Activated CD4-positive, alpha-beta T cell treated with anti-CD3 and anti-CD28 coated beads, Interleukin-2, amount 50 U/mL, for 48 hours (primary cell): Measurements from ENCODE around the gene TMEM72.

Experiments
- DNase-seq, 2 experiments: peaks; one replicate each; pipeline ENCODE4 v3.0.0-alpha.2; 2020

TMEM72 gene

GRCh38 chr10:44935201-44935965 lies 24.2 kb downstream of the TMEM72 start:
- DNase-seq: no peak

- DNase-seq: no peak
These were observed 24.8 kb downstream of the TMEM72 start for GRCh38 chr10:44935966-44936295.

DNA sequence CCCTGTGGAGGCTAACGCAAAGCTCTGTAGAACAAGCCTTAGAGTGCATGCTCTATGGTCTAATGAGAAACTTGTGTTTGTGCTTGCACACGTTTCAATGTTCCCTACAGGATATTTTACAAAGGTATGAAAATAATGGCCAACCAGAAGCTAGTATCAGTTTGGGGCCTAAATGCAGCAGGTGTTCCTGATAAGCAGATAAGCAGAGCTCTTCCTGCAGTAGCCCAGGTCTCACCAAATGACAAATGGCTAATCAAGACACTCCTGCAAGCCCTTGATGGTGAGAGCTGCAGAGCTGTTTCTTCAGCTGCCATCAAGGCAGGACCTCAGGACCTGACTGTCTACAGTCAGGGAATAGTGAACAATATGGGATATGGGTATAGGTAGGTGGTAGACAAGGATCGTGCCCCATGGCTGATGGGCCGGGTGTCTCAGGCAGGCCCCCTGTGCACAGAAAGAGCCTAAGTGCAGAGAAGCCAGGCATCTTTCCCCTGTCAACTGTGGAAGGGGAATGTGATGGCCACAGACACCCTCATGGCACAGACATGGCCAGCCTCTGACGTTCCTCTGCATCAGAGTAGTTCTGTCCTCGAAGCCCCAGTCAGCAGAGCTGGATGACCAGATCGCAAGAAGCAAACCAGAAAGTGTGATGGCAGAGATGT lies 25.3 kb downstream of the TMEM72 start:
- no peak for DNase-seq

GRCh38 chr10:44937196-44938005 lies 26.3 kb downstream of the TMEM72 start:
- no peak for DNase-seq

GRCh38 chr10:44938956-44939355 lies 27.8 kb downstream of the TMEM72 start:
- DNase-seq: no peak

GRCh38 chr10:44939691-44940401 lies 28.7 kb downstream of the TMEM72 start:
- DNase-seq: no peak

GRCh38 chr10:44944354-44944753 lies 33.2 kb downstream of the TMEM72 start:
- DNase-seq: no peak

DNA sequence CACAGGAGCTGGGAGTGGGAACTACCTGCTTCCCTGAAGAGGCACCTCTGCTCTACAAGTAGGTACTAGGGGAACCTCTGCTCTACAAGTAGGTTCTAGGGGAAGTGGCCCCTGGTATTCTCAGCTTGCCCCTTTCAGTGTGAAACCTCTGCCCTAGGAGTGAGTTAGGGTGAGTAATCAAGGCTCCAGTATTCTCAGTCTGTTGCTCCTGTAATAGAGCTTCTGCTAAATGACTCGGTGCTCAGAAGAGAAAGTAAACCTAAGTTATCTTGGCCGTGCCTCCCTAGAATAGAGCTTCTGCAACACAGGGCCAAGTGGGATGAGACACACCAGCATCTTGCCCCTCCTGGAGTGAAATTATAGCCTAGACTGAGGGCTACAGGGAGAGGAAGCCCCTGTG lies 35.1 kb downstream of the TMEM72 start:
- DNase-seq: no peak

DNA sequence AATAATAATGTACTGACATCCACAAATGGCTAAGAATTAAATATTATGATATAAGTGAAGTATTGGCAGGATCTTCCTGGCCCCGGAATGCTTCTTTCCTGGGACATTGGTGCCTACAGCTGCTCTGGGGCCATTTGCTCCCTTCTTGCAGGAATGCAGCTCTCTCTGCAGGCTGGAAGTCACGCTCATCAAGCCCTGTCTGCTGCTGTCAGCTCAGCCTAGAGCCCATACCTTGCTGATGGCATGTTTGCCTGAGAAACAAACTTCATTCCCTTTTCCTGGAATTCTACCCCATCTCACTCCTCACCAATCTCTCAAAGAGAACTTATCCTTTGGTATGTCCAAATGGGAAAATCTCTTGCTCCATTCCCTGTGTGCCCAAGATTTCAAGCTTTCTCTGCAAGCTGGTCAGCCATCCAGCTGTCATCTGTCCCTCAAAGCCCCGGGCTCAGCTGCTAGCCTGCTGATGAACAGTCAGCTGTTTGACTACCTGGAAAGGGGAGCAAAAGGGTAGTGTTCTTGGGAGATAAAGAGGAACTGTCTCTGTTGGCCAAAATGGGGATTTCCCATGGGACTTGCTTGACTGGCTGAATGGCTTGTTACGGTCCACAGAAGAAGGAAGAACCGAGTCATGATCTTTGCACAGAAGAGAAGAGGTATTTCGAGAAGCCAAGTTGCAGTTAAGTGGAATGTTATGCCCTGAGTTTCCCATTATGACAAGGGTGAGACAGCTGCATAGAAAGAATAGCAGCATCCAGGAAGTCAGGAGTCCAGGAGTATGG lies 36.4 kb downstream of the TMEM72 start:
- DNase-seq: no peak

DNA sequence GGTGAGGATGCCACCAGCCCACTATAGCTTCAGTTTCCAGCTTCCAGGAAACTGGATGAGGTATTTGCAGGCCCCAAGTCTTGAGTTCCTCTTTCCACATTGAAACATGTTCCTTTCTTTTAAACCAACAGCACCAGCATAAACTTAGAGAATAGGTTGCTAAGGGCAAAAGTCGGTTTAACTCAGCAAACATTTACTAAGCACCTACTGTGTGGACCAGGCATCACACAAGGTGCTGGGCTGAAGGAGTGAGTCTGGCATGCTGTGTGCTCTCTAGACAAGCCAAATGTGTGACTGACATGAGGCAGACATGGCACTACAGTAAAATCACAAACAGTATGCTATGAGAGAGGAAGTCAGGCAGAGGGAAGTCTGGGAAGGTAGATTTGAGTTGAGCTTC lies 37.5 kb downstream of the TMEM72 start:
- no peak for DNase-seq

DNA sequence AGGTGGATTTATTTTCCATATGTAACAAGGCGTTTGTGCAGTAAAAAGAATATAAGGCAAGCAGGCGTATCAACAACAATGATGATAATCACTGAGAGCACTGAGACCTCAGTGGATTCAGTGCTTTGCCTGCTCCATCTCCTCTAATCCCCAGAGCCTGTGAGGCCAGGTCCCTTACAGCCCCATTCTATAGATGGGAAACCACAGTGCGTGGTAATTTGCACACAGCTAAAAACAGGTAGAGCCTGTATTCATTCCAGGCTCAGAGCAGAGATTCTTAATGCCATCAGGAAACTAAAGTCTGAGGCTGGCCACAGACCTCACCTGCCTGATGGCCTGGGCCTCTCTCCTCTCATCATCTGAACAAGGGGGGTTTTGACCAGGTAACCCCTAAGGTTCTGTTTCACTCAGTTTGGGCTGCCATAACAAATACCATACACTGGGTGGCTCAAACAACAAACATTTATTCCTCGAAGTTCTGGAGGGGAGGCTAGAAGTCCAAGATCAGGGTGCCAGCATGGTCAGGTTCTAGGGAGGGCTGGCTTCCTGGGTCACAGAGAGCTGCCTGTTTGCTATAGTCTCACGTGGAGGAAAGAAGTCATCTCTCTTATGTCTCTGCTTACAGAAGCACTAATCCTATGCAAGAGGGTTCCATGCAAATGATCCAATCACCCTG lies 38.1 kb downstream of the TMEM72 start:
- no peak for DNase-seq

GRCh38 chr10:44949915-44950314 lies 38.8 kb downstream of the TMEM72 start:
- DNase-seq: no peak

GRCh38 chr10:44950326-44951225 lies 39.4 kb downstream of the TMEM72 start:
- no peak for DNase-seq

- DNase-seq: no peak
These were observed 40.6 kb downstream of the TMEM72 start for GRCh38 chr10:44951576-44952226.

DNA sequence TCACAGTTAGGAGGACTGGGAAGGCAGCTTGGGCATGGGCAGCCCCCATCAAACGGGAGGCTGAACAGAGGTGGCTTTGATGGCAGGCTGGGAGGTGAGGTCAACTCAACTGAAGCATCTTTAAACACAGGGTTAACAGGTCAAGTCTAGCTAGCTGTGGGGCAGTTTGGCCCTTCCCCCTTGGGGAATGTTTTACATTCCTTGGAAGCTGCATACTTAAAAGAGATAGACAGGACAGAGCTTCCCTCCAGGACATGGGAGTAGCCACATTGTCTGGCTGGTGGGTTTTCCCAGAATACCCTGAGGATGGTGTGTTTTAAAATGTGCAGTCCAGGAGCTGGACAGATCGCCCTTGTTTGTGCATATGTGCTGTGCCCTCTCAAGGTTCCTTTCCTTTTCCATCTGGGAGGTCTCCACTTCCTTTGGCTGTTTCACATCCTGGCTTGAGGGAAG lies 41.7 kb downstream of the TMEM72 start:
- no peak for DNase-seq

GRCh38 chr10:44954042-44954441 lies 42.9 kb downstream of the TMEM72 start:
- no peak for DNase-seq

DNA sequence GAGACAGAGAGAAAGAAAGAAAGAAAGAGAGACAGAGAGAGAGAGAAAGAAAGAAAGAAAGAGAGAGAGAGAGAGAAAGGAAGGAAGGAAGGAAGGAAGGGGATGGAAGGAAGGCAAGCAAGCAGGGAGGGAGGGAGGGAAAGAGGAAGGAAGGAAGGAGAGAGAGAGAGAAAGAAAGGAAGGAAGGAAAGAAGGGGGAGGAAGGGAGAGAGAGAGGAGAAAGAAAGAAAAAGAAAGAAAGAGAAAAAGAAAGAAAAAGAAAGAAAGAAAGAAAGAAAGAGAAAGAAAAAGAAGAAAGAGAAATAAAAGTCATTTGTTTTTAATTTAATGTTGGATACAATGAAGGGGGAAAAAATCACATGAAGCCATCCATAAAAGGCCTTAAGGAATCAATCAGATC lies 43.8 kb downstream of the TMEM72 start:
- no peak for DNase-seq

- no peak for DNase-seq
These were observed 44.4 kb downstream of the TMEM72 start for GRCh38 chr10:44955413-44956070.

- no peak for DNase-seq
These were observed 45.1 kb downstream of the TMEM72 start for GRCh38 chr10:44956226-44956625.
